Activated B cell treated with CpG ODN at 0.5 μM for 24 hours (primary cell): ENCODE data around the gene TTN. TPM values are rescaled to one million over a fixed set of nuclear protein-coding genes. Genes with fewer than 3 reads are reported as not detected.

ENCODE experiments used
- ATAC-seq: fragments of 200-7000 bp; cut with Tn5 transposase; one replicate; pipeline ENCODE4 v1.10.0; 2021; ENCODE audit warnings: low read depth, mild to moderate bottlenecking, moderate library complexity
- CTCF ChIA-PET: fragments of 350-600 bp; sonication (Branson Sonifier 250); formaldehyde crosslinking; loops from one replicate; lab custom pipeline; 2021; ENCODE audit warnings: antibody characterized with exemption; lab: Charles Lee
- POLR2A ChIA-PET: fragments of 350-600 bp; sonication (Branson Sonifier 250); formaldehyde crosslinking; loops from one replicate; lab custom pipeline; 2021; ENCODE audit warnings: antibody characterized with exemption; lab: Charles Lee
- DNase-seq: peaks from one replicate; pipeline ENCODE4 v3.0.0; 2022
- H3K27ac Mint-ChIP-seq: one replicate; pipeline ENCODE4 v1.8.0; 2020; ENCODE audit warnings: mixed read lengths
- H3K27me3 Mint-ChIP-seq: one replicate; pipeline ENCODE4 v1.8.0; 2021; ENCODE audit warnings: mixed read lengths
- H3K36me3 Mint-ChIP-seq: one replicate; pipeline ENCODE4 v1.8.0; 2021; ENCODE audit warnings: low read depth, mixed read lengths
- H3K4me1 Mint-ChIP-seq: one replicate; pipeline ENCODE4 v1.8.0; 2021; ENCODE audit warnings: mixed read lengths
- H3K4me3 Mint-ChIP-seq: one replicate; pipeline ENCODE4 v1.8.0; 2020; ENCODE audit warnings: mild to moderate bottlenecking, mixed read lengths
- H3K9me3 Mint-ChIP-seq: one replicate; pipeline ENCODE4 v1.8.0; 2020; ENCODE audit warnings: mixed read lengths
- CTCF ChIP-seq: fragments of 200-600 bp; IDR thresholded peaks from one replicate; pipeline ENCODE4 v1.8.0; 2022; ENCODE audit warnings: antibody characterized with exemption, mild to moderate bottlenecking
- intact Hi-C: fragments of 100-400 bp; cut with micrococcal nuclease; formaldehyde crosslinking; loops from one replicate; pipeline ENCODE4 v1.15.1; 2024
- total RNA-seq: library from RNA; stranded (reverse); gene quantifications from 2 replicates; pipeline ENCODE4 v1.2.3, GENCODE V29; 2022

The TTN gene
- total RNA-seq, 1 donor from 2014 or later = 40.0 TPM

DNA sequence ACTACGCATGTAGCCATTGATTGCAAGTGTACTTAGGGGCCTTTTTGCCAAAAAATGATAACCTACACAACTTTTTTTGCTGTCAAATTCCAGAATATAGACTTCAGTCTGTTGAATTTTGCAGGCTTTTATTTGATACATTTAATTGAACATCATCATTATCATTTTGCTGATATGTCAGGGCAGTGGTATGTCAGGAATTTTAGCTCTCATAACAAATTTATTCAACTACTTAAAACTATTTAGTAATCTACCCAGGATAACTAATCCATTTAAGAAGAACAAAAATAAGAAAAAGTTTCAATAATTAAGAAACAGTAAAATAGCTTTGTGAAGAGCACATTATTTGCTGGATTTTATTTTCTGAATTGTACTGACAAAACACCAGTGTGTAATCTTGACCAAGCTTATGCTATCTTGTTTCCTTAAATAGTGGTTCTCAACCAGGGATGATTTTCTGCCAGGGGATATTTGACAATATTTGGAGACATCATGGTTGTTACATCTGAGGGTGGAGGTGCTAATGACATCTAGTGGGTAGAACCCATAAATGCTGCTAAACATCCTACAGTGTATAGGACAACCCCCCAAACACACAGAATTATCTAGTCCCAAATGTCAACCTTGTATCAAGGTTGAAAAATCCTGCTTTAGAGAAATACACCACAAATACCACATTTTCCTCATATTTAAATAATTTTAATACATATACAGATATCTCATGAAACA is 12.1 kb upstream of the TTN start:
- ATAC-seq (no peak), DNase-seq (no peak)
- no peak overlapping the region for H3K27ac Mint-ChIP-seq
- peaks cover 2% of the 10 kb centered on the region for H3K36me3 Mint-ChIP-seq
- H3K4me3 Mint-ChIP-seq = no peak overlapping the region
- no peaks in the 10 kb centered on the region for H3K9me3 Mint-ChIP-seq
- TF ChIP-seq CTCF = no peak
- POLR2A ChIA-PET = no interaction called here
- H3K4me1 Mint-ChIP-seq = peaks cover 3% of the 10 kb centered on the region
- intact Hi-C loops = no loop called here
- no peaks in the 10 kb centered on the region for H3K27me3 Mint-ChIP-seq
- CTCF ChIA-PET = no interaction called here

DNA sequence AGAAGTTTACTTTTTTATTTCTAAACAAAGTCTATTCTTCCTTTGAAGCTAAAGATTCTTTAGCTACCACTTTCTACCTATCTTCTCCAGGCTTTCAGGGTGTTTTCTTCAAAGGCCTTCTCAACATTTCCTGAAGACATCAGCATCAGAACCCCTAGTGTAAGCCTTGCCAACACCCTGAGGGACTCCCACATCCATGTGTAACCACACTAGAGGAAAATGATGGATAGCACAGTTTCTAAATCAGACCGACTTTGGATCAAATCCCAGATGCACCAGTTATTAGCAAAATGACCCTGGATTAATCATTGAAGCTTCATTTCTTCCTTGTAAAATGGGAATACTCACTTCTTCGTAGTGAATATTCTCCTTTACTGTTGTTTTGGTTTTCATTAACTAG is 4.7 kb upstream of the TTN start:
- H3K4me1 Mint-ChIP-seq = no peaks in the 10 kb centered on the region
- ATAC-seq (no peak), DNase-seq (no peak)
- ChIA-PET POLR2A (no interaction called here), CTCF (interaction anchor here (1.0 to 2.0 kb wide), 2 partner anchors 47 to 317 kb away, joined by 3 to 4 read pairs; no protein-coding TSS in a partner anchor)
- no peak overlapping the region for H3K27ac Mint-ChIP-seq
- no peak overlapping the region for H3K4me3 Mint-ChIP-seq
- H3K36me3 Mint-ChIP-seq = peaks cover 3% of the 10 kb centered on the region
- TF ChIP-seq CTCF = no peak
- intact Hi-C loops = no loop called here
- H3K9me3 Mint-ChIP-seq = no peaks in the 10 kb centered on the region
- no peaks in the 10 kb centered on the region for H3K27me3 Mint-ChIP-seq

DNA sequence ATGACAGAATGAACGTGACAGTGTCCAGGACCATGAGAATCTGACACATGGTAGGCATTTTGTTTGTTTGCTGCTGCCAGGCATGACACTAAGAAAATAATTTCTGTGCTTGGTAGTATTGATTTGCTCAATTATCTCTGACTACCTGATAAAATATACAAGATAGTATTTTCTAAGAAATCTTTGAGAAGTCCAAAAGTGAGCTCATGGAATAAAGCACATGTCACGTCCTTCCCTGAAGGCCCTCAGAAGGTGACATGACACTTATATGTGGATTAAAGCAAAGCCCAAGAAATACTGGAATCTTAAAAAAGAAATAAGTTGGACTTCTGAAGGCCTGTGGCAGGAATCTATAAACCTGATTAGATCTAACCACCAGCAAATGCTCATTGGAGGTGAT is 3.8 kb upstream of the TTN start:
- no peaks in the 10 kb centered on the region for H3K4me1 Mint-ChIP-seq
- DNase-seq = no peak
- no peak overlapping the region for H3K4me3 Mint-ChIP-seq
- no peak overlapping the region for H3K27ac Mint-ChIP-seq
- no peak for ATAC-seq
- POLR2A ChIA-PET = no interaction called here
- H3K27me3 Mint-ChIP-seq = no peaks in the 10 kb centered on the region
- H3K9me3 Mint-ChIP-seq = no peaks in the 10 kb centered on the region
- intact Hi-C loops = no loop called here
- no peak for TF ChIP-seq CTCF
- peaks cover 3% of the 10 kb centered on the region for H3K36me3 Mint-ChIP-seq
- CTCF ChIA-PET = interaction anchor here (1.0 kb wide), 1 partner anchor 47 kb away, joined by 3 read pairs; no protein-coding TSS in a partner anchor

DNA sequence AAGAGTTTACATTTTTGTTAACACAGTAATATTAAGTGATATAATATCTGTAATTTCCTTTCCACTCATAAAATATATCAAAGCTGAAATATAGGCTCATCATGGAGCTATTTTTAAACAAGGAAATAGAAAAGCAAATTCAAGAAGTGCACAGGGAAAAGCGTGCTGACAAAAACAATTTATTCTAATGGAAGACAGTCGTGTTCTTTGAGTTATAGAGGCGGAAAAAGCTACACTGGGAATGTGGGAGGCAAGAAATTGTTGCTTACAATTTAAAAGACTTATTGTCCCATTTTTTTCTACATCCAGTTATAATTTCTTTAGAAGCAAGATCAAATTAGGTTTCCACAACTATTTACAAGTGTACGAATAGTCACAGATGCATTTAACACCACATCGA is 3.2 kb upstream of the TTN start:
- no peak for DNase-seq
- intact Hi-C loops = no loop called here
- no peak for TF ChIP-seq CTCF
- Mint-ChIP-seq H3K36me3 (peaks cover 3% of the 10 kb centered on the region), H3K27me3 (no peaks in the 10 kb centered on the region), H3K27ac (no peak overlapping the region), H3K4me3 (no peak overlapping the region), H3K4me1 (no peaks in the 10 kb centered on the region), H3K9me3 (no peaks in the 10 kb centered on the region)
- ATAC-seq = no peak
- POLR2A ChIA-PET = no interaction called here
- CTCF ChIA-PET = no interaction called here

- CTCF ChIA-PET = no interaction called here
- Mint-ChIP-seq H3K27ac (no peak overlapping the region), H3K36me3 (no peaks in the 10 kb centered on the region), H3K27me3 (no peaks in the 10 kb centered on the region), H3K4me1 (no peaks in the 10 kb centered on the region), H3K4me3 (no peak overlapping the region), H3K9me3 (no peaks in the 10 kb centered on the region)
- DNase-seq = no peak
- TF ChIP-seq CTCF = no peak
- no peak for ATAC-seq
- intact Hi-C loops = no loop called here
- POLR2A ChIA-PET = no interaction called here
These were observed 680 bp downstream of the TTN start for GRCh38 chr2:178806543-178806942.
